HG03354 (cell line): ENCODE measurements around the gene CCDC134.
"Not testable (repeated sequence)": the region's sequence is repeated elsewhere in the genome, so short reads cannot be mapped to it uniquely, and the experiment has no call there.

Experiments
- ATAC-seq: cut with Tn5 transposase; IDR thresholded peaks from one replicate; pipeline ENCODE4 v1.9.1; 2021; ENCODE audit warnings: mild to moderate bottlenecking; ENCODE audit not compliant: unreplicated experiment, poor library complexity, severe bottlenecking

CCDC134 gene

GRCh38 chr22:41838842-41839618 lies 38.6 kb downstream of the CCDC134 start:
- ATAC-seq, result no peak

DNA sequence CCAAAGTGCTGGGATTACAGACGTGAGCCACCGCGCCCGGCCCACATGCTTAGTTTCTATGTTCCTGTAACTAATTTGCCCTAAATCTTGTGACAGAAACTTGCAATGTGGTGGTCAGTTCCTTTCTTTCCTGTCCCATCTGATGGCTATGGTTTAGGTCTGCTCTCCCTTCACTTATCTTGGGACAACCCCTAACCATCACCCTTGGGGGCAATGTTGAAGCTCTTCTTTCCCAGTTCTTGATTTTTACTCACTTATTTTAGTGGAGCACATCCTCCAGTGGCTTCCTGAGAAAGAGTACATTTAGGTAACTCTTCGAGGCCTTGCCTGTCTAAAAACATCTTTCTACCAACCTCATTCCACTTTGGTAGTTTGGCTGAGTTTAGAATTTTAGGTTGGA lies 39.7 kb downstream of the CCDC134 start:
- ATAC-seq, result no peak

DNA sequence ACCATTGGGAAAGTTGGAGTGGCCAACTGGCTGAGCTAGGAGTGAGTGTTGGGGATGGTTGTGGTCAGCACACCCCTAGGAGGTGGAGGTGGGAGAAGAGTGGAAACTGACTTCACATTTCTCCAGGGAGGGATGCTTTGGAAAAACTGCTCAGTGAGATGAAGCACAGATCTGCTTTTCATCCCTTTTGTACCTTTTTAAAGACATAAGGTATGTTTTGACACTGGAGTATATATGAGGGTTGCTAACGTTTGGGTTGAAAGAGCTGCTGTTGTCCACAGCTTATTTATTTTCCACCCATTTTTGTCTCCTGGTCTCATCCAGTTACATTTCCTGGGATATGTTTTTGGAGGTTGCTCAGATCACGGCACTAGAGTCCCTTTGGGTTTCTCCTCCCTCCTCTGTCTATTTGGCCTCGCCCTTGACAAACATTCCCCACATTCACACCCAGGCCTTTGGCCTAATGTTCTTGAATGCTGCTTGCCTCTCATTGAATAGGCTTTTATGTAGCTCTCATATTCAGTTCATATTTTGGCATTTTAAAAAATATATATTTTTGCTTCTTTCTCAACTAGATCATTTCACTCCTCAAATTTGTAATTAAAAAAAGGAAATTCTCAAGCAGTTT lies 40.7 kb downstream of the CCDC134 start:
- no peak for ATAC-seq

DNA sequence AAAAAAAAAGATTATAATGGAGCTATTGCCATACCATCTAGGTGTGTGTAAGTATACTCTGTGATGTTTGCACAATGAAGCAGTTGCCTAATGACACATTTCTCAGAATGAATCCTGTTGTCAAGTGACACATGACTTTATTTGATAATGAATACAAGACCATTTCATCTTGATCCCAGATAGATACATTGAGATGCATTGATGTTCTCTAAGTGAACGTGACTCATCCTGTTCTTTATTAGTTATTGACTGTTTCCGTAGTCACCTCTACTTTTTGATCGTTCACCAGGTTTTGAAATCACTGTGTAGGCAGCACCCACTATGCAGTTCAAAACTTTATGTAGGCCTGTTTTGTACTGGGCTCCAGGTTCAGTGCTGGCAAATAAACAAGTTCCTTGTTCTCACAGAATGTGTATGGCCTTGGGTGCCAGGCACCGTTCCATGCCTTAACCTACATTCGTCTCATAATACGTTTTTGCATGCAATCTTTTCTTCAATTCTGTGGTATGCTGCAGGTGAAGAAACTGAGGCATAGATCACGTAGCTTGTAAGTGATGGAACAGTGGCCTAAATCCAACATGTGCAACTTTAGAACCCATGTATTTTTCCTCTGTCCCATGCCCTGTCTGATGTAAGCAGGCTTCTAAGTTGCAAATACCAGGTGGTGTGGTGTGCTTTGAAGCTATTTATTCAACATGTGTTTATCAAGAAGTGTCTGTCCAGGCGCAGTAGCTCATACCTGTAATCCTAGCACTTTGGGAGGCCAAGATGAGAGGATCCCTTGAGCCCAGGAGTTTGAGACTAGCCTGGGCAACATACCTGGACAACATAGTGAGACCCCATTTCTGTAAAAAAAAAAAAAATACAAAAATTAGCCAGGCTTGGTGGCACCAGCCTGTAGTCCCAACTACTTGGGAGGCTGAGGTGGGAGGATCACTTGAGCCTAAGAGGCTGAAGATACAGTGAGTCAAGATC lies 42.8 kb downstream of the CCDC134 start:
- ATAC-seq, result no peak

- ATAC-seq, result no peak
Measured at GRCh38 chr22:41844036-41844435, 43.6 kb downstream of the CCDC134 start.

GRCh38 chr22:41844513-41844912 lies 44.0 kb downstream of the CCDC134 start:
- ATAC-seq, result no peak

DNA sequence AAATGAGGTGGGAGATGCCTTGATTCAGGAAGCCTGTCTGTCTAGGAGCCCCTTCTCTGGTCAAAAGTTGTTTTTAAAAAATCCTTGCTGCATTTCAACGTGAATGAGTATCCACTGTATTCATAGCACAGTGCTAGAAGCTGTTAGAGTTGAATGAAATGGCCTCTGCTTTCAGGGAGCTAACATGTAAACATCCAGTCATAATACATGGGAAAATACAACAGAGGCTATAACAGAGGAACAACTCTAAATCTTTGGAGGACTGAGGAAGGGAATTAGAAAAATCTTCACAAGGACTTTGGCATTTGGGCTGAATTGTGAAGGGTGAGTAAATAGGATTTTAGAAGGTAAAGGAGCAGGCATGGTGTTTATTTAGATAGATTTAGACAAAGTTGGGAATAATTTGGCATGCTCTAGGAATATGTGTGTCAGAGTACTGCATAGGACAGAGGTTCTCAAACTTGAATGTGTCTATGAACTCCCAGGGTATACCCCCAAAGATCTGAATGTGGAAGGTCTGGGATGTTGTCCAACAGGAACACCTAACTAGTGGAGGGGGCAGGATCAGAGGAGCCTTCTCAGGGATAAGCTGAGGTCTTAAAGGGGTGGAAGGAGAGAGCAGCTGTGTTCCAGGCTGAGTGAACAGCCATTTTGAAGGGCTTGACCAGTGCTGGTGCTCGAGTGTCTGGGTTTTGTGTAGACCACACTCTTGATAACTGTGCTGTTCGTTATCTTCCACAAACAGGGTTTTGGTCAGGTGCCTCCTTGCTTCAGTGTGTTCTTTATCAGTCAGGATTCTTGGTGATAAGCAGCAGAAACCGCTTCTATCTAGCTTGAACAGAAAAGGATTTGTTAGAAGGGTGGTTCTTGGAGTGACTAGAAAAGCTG lies 45.1 kb downstream of the CCDC134 start:
- ATAC-seq, result no peak

- no peak for ATAC-seq
Measured at GRCh38 chr22:41846268-41846987, 45.9 kb downstream of the CCDC134 start.

DNA sequence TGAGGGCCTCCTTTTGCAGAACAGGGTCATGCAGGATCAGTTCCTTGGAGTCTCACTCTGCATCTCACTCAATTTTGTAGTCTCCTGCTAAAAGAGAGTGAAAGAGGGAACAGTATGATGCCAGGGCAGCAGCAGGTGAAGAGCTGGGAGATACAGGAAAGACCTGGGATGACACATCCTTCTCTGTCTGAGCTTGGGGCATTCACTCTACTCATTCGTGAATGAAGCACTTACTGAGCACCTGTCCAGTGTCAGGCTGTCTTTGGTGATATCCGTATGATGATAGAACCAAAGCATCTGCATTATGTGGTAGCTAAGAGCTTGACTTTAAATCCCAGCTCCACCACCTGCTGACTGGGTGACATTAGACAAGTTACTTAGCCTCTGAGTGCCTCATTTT lies 46.8 kb downstream of the CCDC134 start:
- no peak for ATAC-seq

GRCh38 chr22:41848468-41848867 lies 48.0 kb downstream of the CCDC134 start:
- ATAC-seq, result no peak

DNA sequence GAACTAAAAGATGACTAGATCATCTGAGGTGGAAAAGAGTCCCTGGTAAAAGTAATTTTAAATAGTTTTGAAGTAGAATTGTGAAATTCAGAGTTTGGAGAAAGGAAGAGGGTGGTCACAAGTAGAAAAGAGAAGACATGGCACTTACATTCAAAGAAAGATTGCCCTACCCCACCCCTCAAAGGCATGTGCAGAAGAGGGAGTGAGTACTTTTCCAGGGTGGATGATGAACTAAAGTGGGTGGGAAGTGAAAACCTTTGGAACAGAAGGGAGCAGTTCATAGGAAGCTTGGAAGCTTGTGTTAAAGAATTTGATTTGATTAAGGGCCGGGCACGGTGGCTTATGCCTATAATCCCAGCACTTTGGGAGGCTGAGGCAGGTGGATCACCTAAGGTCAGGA lies 56.0 kb downstream of the CCDC134 start:
- ATAC-seq, result no peak

DNA sequence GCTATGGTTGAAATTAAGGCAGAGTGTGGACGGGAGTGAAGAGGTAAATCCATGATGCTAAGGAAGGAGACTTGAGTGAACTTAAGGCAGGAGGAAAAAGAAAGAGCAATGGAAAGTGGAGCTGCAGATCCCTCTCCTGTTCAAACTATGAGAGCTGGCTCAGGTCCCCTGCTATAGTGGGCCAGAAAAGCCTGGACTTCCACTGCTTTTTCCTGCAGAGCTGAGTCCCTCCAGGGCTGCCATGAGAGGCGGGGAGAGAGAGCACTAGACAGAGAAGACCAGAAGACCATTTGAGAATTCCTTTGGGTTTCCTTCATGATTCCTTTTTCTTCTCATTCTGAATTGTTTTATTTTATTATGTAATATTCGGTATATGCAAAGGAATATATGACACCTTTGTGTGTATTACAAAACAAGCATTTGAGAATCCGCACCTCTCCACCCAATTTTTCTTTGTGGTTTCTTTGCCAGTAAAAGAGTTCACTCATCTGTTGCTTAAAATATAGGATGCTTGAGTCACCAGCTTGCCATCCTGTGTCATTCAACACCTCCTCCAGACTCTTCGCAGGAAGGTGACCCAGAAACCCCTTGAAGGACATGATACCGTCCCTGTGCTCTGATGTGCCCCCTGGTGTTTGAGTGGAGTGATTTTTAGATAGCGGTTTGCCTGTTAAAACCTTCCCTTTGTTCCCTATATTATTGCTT lies 56.8 kb downstream of the CCDC134 start:
- ATAC-seq, result peak; percentile 42

- no peak for ATAC-seq
Measured at GRCh38 chr22:41857860-41858199, 57.4 kb downstream of the CCDC134 start.

DNA sequence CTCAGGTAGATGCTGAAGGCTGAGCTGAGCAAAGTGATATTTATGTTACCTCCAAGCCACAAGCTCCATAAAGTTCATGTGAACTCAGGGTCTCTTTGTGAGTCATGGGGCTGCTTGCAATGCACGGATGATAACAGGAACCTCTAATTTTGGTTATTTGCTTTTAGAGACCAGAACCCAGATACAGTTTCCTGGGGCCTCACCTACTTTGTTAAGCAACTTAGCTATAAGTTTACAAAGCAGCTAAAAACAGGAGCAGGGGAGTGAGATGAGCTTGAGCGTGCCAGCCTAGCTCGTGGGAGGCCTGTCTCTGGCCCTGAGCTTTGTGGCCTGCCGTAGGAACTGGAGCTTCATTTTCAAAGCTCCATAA lies 61.7 kb downstream of the CCDC134 start:
- peak; percentile 43 for ATAC-seq

DNA sequence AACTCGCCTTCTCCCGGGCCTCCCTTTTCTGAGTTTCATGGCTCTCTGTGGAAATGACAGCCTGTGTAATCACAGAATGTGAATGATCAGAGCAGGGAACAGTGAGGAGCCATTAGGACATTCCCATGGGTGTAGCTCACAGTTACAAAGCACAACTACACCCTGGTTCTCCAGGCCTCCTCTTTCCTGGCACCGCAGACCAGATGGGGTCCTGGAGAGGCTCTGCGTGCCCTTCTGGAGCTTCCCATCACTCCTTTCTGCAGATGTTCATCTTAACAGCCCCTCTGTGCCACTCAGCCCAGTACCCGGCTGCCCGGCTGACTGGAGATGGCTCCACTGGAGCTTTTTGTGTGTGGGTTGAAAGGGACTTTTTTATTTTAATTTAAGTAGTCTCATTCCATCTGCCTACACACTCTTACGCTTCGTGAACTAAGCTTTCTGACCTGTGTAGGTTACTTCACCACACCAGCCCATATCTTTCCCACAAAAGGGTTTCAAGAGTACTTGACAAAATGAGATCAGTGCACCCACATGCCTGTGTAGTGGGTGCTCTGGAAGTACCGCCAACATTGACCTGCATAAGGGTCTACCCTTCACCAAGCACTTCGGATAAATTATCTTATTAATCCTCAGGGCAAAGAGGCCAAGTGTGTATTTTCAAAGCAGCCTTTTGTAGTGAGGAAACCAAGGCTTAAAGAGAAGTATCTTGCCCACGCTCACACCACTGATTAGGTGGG lies 62.2 kb downstream of the CCDC134 start:
- peak; percentile 63 for ATAC-seq

- ATAC-seq, result no peak
Measured at GRCh38 chr22:41863472-41863871, 63.0 kb downstream of the CCDC134 start.

DNA sequence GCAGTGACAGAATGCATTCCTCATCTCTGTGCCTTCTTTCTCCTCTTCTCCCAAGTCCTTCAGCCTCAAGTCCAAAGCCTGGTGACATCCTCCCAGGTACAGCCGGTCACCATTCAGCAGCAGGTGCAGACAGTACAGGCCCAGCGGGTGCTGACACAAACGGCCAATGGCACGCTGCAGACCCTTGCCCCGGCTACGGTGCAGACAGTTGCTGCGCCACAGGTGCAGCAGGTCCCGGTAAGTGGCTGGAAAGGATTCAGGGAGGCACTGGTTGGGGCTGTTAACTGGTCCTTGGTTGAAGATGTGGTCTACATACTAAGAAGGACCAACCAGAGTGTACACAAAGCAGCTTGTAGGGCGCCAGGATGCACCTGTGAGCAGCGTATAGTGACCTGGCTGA lies 68.1 kb downstream of the CCDC134 start:
- no peak for ATAC-seq

GRCh38 chr22:41870081-41870480 lies 69.6 kb downstream of the CCDC134 start:
- ATAC-seq, result not testable (repeated sequence)
